Embryonic facial prominence (tissue), 1 donor: ENCODE results near the gene RAB19.

Source experiments
- DNase-seq: peaks from one replicate; pipeline ENCODE4 v3.0.0-alpha.2; 2016; ENCODE audit errors: extremely low spot score

The RAB19 gene

GRCh38 chr7:140403878-140404564, at the start of gene RAB19:
Gene RAB19 (plus strand): TSS chr7:140404058. CDS start chr7:140407647, 3,589 bp downstream.
- DNase-seq = no peak

GRCh38 chr7:140358024-140358411, 45.8 kb upstream of the RAB19 start:
- DNase-seq = no peak

GRCh38 chr7:140358412-140359051, 45.3 kb upstream of the RAB19 start:
- no peak for DNase-seq

- no peak for DNase-seq
These were observed 43.1 kb upstream of the RAB19 start for GRCh38 chr7:140360697-140361229.

GRCh38 chr7:140364819-140365218, 39.0 kb upstream of the RAB19 start:
- no peak for DNase-seq

GRCh38 chr7:140367528-140367927, 36.3 kb upstream of the RAB19 start:
- no peak for DNase-seq

- no peak for DNase-seq
These were observed 34.6 kb upstream of the RAB19 start for GRCh38 chr7:140369294-140369693.

- no peak for DNase-seq
These were observed 28.5 kb upstream of the RAB19 start for GRCh38 chr7:140375323-140375722.

GRCh38 chr7:140375892-140376730, 27.7 kb upstream of the RAB19 start:
- no peak for DNase-seq

GRCh38 chr7:140383954-140384713, 19.7 kb upstream of the RAB19 start:
- no peak for DNase-seq

GRCh38 chr7:140384894-140385545, 18.8 kb upstream of the RAB19 start:
- DNase-seq = no peak

- DNase-seq = no peak
These were observed 14.4 kb upstream of the RAB19 start for GRCh38 chr7:140389445-140389844.

- DNase-seq = no peak
These were observed 13.8 kb upstream of the RAB19 start for GRCh38 chr7:140390034-140390433.

- no peak for DNase-seq
These were observed 13.2 kb upstream of the RAB19 start for GRCh38 chr7:140390466-140391190.

GRCh38 chr7:140391634-140392033, 12.2 kb upstream of the RAB19 start:
- no peak for DNase-seq

GRCh38 chr7:140393756-140394306, 10.0 kb upstream of the RAB19 start:
- DNase-seq = no peak

GRCh38 chr7:140397784-140398750, 5.8 kb upstream of the RAB19 start, which contains the start of gene SLC37A3:
Gene SLC37A3 (minus strand): TSS chr7:140398530. CDS start chr7:140382526, 16,004 bp downstream.
- no peak for DNase-seq

GRCh38 chr7:140398821-140399220, 5.0 kb upstream of the RAB19 start:
- DNase-seq = no peak

- no peak for DNase-seq
These were observed 3.5 kb upstream of the RAB19 start for GRCh38 chr7:140400381-140400780.
